A549 (cell line): ENCODE data around the gene TPRX1. TPM values are rescaled to one million over a fixed set of nuclear protein-coding genes. Genes with fewer than 3 reads are reported as not detected.

Experiments used
- ATAC-seq, 2 experiments: fragments of 200-7000 bp in 1 of 2; fragments of >200 bp in 1 of 2; cut with Nextera tagmentation in 1 of 2; cut with Tn5 transposase in 1 of 2; 3 replicates each; pipeline versions ENCODE4 v1.8.0 to v1.9.1; 2018 to 2020; ENCODE audit warnings: mild to moderate bottlenecking in 1 of 2, moderate library complexity in 1 of 2
- CTCF ChIA-PET: fragments of 300-600 bp; sonication (Branson Sonifier 250); formaldehyde crosslinking; extraction: SDS; loops from one replicate; lab custom pipeline; 2021; ENCODE audit warnings: antibody characterized with exemption, inconsistent platforms; lab: Yijun Ruan, JAX
- POLR2A ChIA-PET: fragments of 350-600 bp; formaldehyde crosslinking; extraction: SDS; loops from one replicate; lab custom pipeline; 2021; ENCODE audit warnings: antibody characterized with exemption, inconsistent platforms; lab: Yijun Ruan, JAX
- DNase-seq, 2 experiments: peaks; one replicate each; pipeline versions ENCODE4 v3.0.0 to v3.0.0-alpha.2; 2011 to 2016; ENCODE audit warnings: low read depth in 1 of 2, low spot score in 1 of 2
- FAIRE-seq: peaks from 2 replicates; lab custom pipeline; 2011; peaks lifted over from hg19 to GRCh38; lab: Jason Lieb, UNC
- H3K27ac ChIP-seq, 2 experiments: fragments of >200 bp; sonication (Bioruptor Twin); formaldehyde crosslinking; 3 replicates each; pipeline ENCODE4 v1.5.1; 2016 to 2017
- H3K4me1 ChIP-seq: fragments of >200 bp; sonication (Bioruptor Twin); formaldehyde crosslinking; 3 replicates; pipeline ENCODE4 v1.6.1; 2016
- H3K4me2 ChIP-seq: fragments of >200 bp; sonication (Bioruptor Twin); formaldehyde crosslinking; 3 replicates; pipeline ENCODE4 v1.6.1; 2016
- H3K4me3 ChIP-seq: fragments of >200 bp; sonication (Bioruptor Twin); formaldehyde crosslinking; 3 replicates; pipeline ENCODE4 v1.5.1; 2016
- H3K9me3 ChIP-seq: fragments of >200 bp; sonication (Bioruptor Twin); formaldehyde crosslinking; 3 replicates; pipeline ENCODE4 v1.6.1; 2016
- CBX2 ChIP-seq: fragments of 200-600 bp; sonication (generic); IDR thresholded peaks from 2 replicates; pipeline ENCODE4 v1.6.1; 2016; ENCODE audit warnings: low read depth, mild to moderate bottlenecking, borderline replicate concordance
- CHD4 ChIP-seq: fragments of 200-600 bp; sonication (generic); IDR thresholded peaks from 2 replicates; pipeline ENCODE4 v1.6.1; 2016; ENCODE audit warnings: antibody characterized with exemption, mild to moderate bottlenecking, borderline replicate concordance
- EHF ChIP-seq: fragments of 250-450 bp; sonication (Bioruptor Pico); IDR thresholded peaks from 2 replicates; pipeline ENCODE4 v1.5.0; 2020; ENCODE audit warnings: mild to moderate bottlenecking
- HDAC2 ChIP-seq: fragments of 200-600 bp; sonication (generic); IDR thresholded peaks from 2 replicates; pipeline ENCODE4 v1.6.1; 2016
- HEYL ChIP-seq: fragments of 250-450 bp; sonication (Bioruptor Pico); IDR thresholded peaks from 2 replicates; pipeline ENCODE4 v1.8.0; 2021; ENCODE audit warnings: mild to moderate bottlenecking, moderate library complexity
- HOXA7 ChIP-seq: fragments of 250-450 bp; sonication (Bioruptor Pico); IDR thresholded peaks from 2 replicates; pipeline ENCODE4 v1.5.0; 2020; ENCODE audit warnings: mild to moderate bottlenecking, moderate library complexity
- KDM1A ChIP-seq: fragments of 200-600 bp; sonication (generic); IDR thresholded peaks from 2 replicates; pipeline ENCODE4 v1.6.1; 2016; ENCODE audit warnings: low read depth, mild to moderate bottlenecking
- MAFK ChIP-seq: fragments of 450-650 bp; IDR thresholded peaks from 2 replicates; pipeline ENCODE4 v1.6.1; 2014; ENCODE audit not compliant: partially characterized antibody
- MYC ChIP-seq: IDR thresholded peaks from 2 replicates; pipeline ENCODE4 v1.6.1; 2012; ENCODE audit warnings: mild to moderate bottlenecking, inconsistent platforms, low read length, improper control_type of control experiment, borderline replicate concordance
- RAD21 ChIP-seq, 2 experiments: fragments of >200 bp in 1 of 2; sonication (Bioruptor Twin) in 1 of 2; formaldehyde crosslinking in 1 of 2; IDR thresholded peaks in 1 of 2; conservative IDR thresholded peaks in 1 of 2; 2 replicates in 1 of 2; 3 replicates in 1 of 2; pipeline ENCODE4 v1.6.1; 2012 to 2018; ENCODE audit warnings: inconsistent platforms in 1 of 2
- RARB ChIP-seq: fragments of 250-450 bp; sonication (Bioruptor Pico); IDR thresholded peaks from 2 replicates; pipeline ENCODE4 v1.8.0; 2021; ENCODE audit warnings: mild to moderate bottlenecking, moderate library complexity
- RNF2 ChIP-seq: fragments of 200-600 bp; sonication (generic); IDR thresholded peaks from 2 replicates; pipeline ENCODE4 v1.6.1; 2016; ENCODE audit warnings: low read depth, mild to moderate bottlenecking, antibody characterized with exemption, moderate library complexity, borderline replicate concordance
- TP53 ChIP-seq: fragments of 250-450 bp; sonication (Bioruptor Pico); IDR thresholded peaks from 2 replicates; pipeline ENCODE4 v1.5.0; 2021; ENCODE audit warnings: mild to moderate bottlenecking, moderate library complexity
- ZFP36 ChIP-seq: fragments of 450-650 bp; IDR thresholded peaks from 2 replicates; pipeline ENCODE4 v1.6.1; 2014; ENCODE audit warnings: borderline replicate concordance; ENCODE audit not compliant: partially characterized antibody
- WGBS: methylation state at CpG from one replicate; pipeline ENCODE4 v1.1.6; 2017; ENCODE audit errors: missing lambda C conversion rate; 5-methylcytosine and 5-hydroxymethylcytosine counted together
- polyA plus RNA-seq, 4 experiments: library from polyadenylated mRNA; depleted of rRNA in 3 of 4; stranded (reverse); fragments of >200 nt; fragmentation: RNase III in 1 of 4; extraction: RNeasy Plus Mini Kit Qiagen cat#74134 plus additional on column Dnase treatment in 1 of 4; gene quantifications; 2 replicates in 3 of 4; 3 replicates in 1 of 4; pipeline ENCODE4 v1.2.3, GENCODE V29; 2011 to 2017
- TF ChIP-seq, protein P1 (sequence below): fragments of >200 bp; sonication (Bioruptor Twin); formaldehyde crosslinking; IDR thresholded peaks from 2 replicates; pipeline ENCODE4 v1.6.1; 2016
- TF ChIP-seq, protein P2 (sequence below): fragments of 150-350 bp; IDR thresholded peaks from 2 replicates; pipeline ENCODE4 v1.6.1; 2014; ENCODE audit warnings: low read depth, mild to moderate bottlenecking, low read length
- TF ChIP-seq, protein P3 (sequence below): fragments of 200-600 bp; sonication (generic); IDR thresholded peaks from 2 replicates; pipeline ENCODE4 v1.6.1; 2016; ENCODE audit warnings: antibody characterized with exemption, mild to moderate bottlenecking, moderate library complexity
- TF ChIP-seq, protein P4 (sequence below): fragments of 250-450 bp; sonication (Bioruptor Pico); IDR thresholded peaks from 2 replicates; pipeline ENCODE4 v1.5.0; 2021; ENCODE audit warnings: mild to moderate bottlenecking, moderate library complexity, borderline replicate concordance

Gene TPRX1
- polyA plus RNA-seq, 2 of the 4 experiments (the other 2 are of a cell fraction), result not detected

DNA sequence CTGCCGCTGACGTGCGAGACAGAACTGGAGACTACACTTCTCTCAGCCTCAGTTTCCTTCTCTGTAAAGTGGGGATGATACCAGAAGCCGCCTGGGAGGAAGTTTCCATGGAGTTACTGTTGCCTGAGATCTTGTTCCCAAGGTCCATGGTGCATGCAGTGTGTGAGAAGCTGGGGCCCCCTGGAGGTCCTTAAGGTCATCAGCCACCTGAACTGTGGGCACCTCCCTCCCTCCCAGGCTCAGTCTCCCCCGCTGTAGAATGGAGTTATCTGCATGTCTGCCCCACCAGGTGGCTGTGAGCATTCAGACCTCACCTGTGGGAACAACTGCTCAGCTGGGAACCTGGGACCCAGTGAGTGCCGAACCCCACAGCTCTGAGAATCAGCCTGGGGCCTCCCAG, 20.0 kb upstream of the TPRX1 start:
- Histone ChIP-seq H3K9me3 (peaks cover 8% of the 10 kb centered on the region; the same call in 1 of the 3 replicates), H3K4me1 (no peaks in the 10 kb centered on the region)
- TF ChIP-seq HOXA7 (CRISPR knock-in tag) (no peak), RARB (CRISPR knock-in tag) (no peak), HEYL (no peak), TP53 (CRISPR knock-in tag) (no peak), ZFP36 (no peak), EHF (no peak), CHD4 (no peak), KDM1A (no peak), RNF2 (no peak), HDAC2 (no peak), MYC (no peak), MAFK (no peak), RAD21 (conservative IDR thresholded peaks at IDR 0.05 in 1 of 2, IDR thresholded peaks at IDR 0.05 in 1 of 2) (no peak)
- TF ChIP-seq, protein P1, sequence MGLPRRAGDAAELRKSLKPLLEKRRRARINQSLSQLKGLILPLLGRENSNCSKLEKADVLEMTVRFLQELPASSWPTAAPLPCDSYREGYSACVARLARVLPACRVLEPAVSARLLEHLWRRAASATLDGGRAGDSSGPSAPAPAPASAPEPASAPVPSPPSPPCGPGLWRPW, result no peak
- TF ChIP-seq, protein P2, sequence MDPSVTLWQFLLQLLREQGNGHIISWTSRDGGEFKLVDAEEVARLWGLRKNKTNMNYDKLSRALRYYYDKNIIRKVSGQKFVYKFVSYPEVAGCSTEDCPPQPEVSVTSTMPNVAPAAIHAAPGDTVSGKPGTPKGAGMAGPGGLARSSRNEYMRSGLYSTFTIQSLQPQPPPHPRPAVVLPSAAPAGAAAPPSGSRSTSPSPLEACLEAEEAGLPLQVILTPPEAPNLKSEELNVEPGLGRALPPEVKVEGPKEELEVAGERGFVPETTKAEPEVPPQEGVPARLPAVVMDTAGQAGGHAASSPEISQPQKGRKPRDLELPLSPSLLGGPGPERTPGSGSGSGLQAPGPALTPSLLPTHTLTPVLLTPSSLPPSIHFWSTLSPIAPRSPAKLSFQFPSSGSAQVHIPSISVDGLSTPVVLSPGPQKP, result no peak
- TF ChIP-seq, protein P3, sequence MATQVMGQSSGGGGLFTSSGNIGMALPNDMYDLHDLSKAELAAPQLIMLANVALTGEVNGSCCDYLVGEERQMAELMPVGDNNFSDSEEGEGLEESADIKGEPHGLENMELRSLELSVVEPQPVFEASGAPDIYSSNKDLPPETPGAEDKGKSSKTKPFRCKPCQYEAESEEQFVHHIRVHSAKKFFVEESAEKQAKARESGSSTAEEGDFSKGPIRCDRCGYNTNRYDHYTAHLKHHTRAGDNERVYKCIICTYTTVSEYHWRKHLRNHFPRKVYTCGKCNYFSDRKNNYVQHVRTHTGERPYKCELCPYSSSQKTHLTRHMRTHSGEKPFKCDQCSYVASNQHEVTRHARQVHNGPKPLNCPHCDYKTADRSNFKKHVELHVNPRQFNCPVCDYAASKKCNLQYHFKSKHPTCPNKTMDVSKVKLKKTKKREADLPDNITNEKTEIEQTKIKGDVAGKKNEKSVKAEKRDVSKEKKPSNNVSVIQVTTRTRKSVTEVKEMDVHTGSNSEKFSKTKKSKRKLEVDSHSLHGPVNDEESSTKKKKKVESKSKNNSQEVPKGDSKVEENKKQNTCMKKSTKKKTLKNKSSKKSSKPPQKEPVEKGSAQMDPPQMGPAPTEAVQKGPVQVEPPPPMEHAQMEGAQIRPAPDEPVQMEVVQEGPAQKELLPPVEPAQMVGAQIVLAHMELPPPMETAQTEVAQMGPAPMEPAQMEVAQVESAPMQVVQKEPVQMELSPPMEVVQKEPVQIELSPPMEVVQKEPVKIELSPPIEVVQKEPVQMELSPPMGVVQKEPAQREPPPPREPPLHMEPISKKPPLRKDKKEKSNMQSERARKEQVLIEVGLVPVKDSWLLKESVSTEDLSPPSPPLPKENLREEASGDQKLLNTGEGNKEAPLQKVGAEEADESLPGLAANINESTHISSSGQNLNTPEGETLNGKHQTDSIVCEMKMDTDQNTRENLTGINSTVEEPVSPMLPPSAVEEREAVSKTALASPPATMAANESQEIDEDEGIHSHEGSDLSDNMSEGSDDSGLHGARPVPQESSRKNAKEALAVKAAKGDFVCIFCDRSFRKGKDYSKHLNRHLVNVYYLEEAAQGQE, result no peak
- TF ChIP-seq, protein P4, sequence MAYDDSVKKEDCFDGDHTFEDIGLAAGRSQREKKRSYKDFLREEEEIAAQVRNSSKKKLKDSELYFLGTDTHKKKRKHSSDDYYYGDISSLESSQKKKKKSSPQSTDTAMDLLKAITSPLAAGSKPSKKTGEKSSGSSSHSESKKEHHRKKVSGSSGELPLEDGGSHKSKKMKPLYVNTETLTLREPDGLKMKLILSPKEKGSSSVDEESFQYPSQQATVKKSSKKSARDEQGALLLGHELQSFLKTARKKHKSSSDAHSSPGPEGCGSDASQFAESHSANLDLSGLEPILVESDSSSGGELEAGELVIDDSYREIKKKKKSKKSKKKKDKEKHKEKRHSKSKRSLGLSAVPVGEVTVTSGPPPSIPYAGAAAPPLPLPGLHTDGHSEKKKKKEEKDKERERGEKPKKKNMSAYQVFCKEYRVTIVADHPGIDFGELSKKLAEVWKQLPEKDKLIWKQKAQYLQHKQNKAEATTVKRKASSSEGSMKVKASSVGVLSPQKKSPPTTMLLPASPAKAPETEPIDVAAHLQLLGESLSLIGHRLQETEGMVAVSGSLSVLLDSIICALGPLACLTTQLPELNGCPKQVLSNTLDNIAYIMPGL (CRISPR knock-in tag), result no peak
- TF ChIP-seq, all 56 proteins: peak for 0
- H3K4me3 ChIP-seq, result no peak overlapping the region
- H3K4me2 ChIP-seq, result no peak overlapping the region
- FAIRE-seq (no peak), ATAC-seq (peak in 1 of 2 experiments; percentile 26; a peak in 1 of 6 replicates), DNase-seq (no peak)
- H3K27ac ChIP-seq, result no peak overlapping the region
- POLR2A ChIA-PET, result no interaction called here
- CTCF ChIA-PET, result interaction anchor here (0.6 to 3.4 kb wide), 4 partner anchors 12 to 39 kb away, joined by 3 to 18 read pairs (median 6); no protein-coding TSS in a partner anchor
- WGBS, result 73% methylated on average over 5 of the region's 6 CpGs

DNA sequence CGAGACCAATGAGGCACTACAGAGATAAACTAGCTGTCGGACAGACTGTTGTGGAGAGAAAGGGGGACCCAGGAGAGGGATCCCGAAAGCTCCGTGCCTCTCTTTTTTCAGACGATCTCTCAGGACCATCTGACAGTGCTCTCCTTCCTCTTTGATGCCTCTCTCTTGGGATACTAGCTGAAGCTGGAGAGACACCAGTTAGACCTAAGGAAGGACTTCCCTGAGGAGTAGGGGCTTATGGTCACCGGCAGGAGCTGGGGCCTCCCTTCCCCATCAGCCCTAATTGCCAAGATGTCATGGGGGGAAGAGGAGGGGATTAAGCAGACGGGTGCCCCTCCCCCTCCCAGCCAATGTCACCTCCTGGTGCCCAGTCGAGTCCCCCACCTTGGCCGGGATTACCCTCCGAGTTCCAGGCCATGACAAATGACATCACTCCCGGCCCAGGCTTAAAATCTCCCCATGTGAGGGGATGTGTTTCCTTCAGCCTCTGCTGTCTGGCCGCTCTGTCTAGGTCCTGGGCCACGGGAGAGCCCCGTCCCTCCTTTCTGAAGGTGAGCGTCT, 17.2 kb upstream of the TPRX1 start, which contains the start of gene CRX:
TSS of gene CRX (plus strand) at position 478 of the 561 bp plus-strand sequence. CDS start 12,507 bp downstream, outside the sequence.
- H3K27ac ChIP-seq, result no peak within 1 kb of the TSS
- CTCF ChIA-PET, result interaction anchor here (0.6 to 1.6 kb wide), 8 partner anchors 9 to 56 kb away, joined by 3 to 6 read pairs (median 3); no protein-coding TSS in a partner anchor
- POLR2A ChIA-PET, result no interaction called here
- 53% methylated on average over 14 of the region's 15 CpGs for WGBS
- peaks cover 2% of the 10 kb centered on the region; the same call in 1 of the 3 replicates for H3K9me3 ChIP-seq
- DNase-seq (no peak), ATAC-seq (no peak; a peak in 1 of 6 replicates), FAIRE-seq (no peak)
- no peak within 1 kb of the TSS for H3K4me3 ChIP-seq
- no peaks in the 10 kb centered on the region for H3K4me1 ChIP-seq
- no peak for TF ChIP-seq CBX2
- no peak within 1 kb of the TSS for H3K4me2 ChIP-seq
